Measurements from ENCODE around the gene WNK2.

The WNK2 gene

GRCh38 chr9:93244510-93245436, 60.8 kb downstream of the WNK2 start:
- H3K9me2 ChIP-seq (replicated peaks; ENCODE audit: control insufficient read depth, low read length) = no peaks in the 10 kb centered on the region
- H3K27ac ChIP-seq (ENCODE audit: low read depth, low read length) = no peak overlapping the region
- no peak overlapping the region for H3K4me3 ChIP-seq (ENCODE audit: low read length)
- H3K79me2 ChIP-seq (ENCODE audit: control insufficient read depth, low read length) = no peaks in the 10 kb centered on the region
- no peak overlapping the region for H3K4me2 ChIP-seq (ENCODE audit: low read length)
- H3K4me1 ChIP-seq (ENCODE audit: control insufficient read depth, low read length) = peaks cover under 1% of the 10 kb centered on the region
- no peaks in the 10 kb centered on the region for H3K9me3 ChIP-seq (ENCODE audit: control insufficient read depth, insufficient read depth, low read length)
- no peaks in the 10 kb centered on the region for H4K20me1 ChIP-seq (ENCODE audit: control insufficient read depth, insufficient read depth, low read depth, low read length)
- H3F3A ChIP-seq (ENCODE audit: control insufficient read depth, insufficient read depth) = no peaks in the 10 kb centered on the region
- H3K36me3 ChIP-seq (ENCODE audit: control insufficient read depth, low read length) = no peaks in the 10 kb centered on the region
- no peak for TF ChIP-seq EZH2phosphoT487 (IDR thresholded peaks at IDR 0.05; ENCODE audit: borderline replicate concordance, low read length)
- TF ChIP-seq, protein P1, sequence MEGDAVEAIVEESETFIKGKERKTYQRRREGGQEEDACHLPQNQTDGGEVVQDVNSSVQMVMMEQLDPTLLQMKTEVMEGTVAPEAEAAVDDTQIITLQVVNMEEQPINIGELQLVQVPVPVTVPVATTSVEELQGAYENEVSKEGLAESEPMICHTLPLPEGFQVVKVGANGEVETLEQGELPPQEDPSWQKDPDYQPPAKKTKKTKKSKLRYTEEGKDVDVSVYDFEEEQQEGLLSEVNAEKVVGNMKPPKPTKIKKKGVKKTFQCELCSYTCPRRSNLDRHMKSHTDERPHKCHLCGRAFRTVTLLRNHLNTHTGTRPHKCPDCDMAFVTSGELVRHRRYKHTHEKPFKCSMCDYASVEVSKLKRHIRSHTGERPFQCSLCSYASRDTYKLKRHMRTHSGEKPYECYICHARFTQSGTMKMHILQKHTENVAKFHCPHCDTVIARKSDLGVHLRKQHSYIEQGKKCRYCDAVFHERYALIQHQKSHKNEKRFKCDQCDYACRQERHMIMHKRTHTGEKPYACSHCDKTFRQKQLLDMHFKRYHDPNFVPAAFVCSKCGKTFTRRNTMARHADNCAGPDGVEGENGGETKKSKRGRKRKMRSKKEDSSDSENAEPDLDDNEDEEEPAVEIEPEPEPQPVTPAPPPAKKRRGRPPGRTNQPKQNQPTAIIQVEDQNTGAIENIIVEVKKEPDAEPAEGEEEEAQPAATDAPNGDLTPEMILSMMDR (IDR thresholded peaks at IDR 0.05; ENCODE audit: low read depth, low read length, poor library complexity, severe bottlenecking) = no peak
- H3K27me3 ChIP-seq (ENCODE audit: control insufficient read depth, low read length) = no peaks in the 10 kb centered on the region

GRCh38 chr9:93245437-93245970, 61.6 kb downstream of the WNK2 start:
- no peaks in the 10 kb centered on the region; the same call in 1 of the 2 replicates for H3K4me1 ChIP-seq (ENCODE audit: control insufficient read depth, low read length)
- no peaks in the 10 kb centered on the region for H3K9me2 ChIP-seq (replicated peaks; ENCODE audit: control insufficient read depth, low read length)
- H3K4me2 ChIP-seq (ENCODE audit: low read length) = no peak overlapping the region
- H3K4me3 ChIP-seq (ENCODE audit: low read length) = no peak overlapping the region
- TF ChIP-seq EZH2phosphoT487 (IDR thresholded peaks at IDR 0.05; ENCODE audit: borderline replicate concordance, low read length) = no peak
- TF ChIP-seq, protein P1 (IDR thresholded peaks at IDR 0.05; ENCODE audit: low read depth, low read length, poor library complexity, severe bottlenecking) = no peak
- no peaks in the 10 kb centered on the region for H4K20me1 ChIP-seq (ENCODE audit: control insufficient read depth, insufficient read depth, low read depth, low read length)
- H3F3A ChIP-seq (ENCODE audit: control insufficient read depth, insufficient read depth) = no peaks in the 10 kb centered on the region
- no peaks in the 10 kb centered on the region for H3K36me3 ChIP-seq (ENCODE audit: control insufficient read depth, low read length)
- no peaks in the 10 kb centered on the region for H3K9me3 ChIP-seq (ENCODE audit: control insufficient read depth, insufficient read depth, low read length)
- no peaks in the 10 kb centered on the region for H3K79me2 ChIP-seq (ENCODE audit: control insufficient read depth, low read length)
- no peak overlapping the region for H3K27ac ChIP-seq (ENCODE audit: low read depth, low read length)
- H3K27me3 ChIP-seq (ENCODE audit: control insufficient read depth, low read length) = no peaks in the 10 kb centered on the region

DNA sequence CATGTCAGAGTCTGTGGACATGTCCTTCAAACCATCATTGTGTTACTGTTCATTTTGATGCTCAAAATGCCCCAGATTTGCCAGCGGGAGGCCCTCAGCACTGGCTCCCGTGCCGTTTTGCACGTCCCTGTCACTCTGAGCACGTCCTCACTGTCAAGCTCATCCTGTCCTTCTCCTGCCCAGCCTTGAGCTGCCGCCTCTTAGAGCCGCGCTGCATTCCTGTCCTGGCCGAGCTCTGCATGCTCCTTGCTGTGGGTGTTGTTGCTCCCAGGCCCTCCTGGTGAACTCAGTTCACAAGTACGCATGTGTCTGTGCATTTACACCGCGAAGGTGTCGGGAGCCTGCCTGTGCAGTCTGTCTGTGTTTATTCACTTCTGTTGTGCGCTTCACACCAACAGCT, 62.2 kb downstream of the WNK2 start:
- TF ChIP-seq EZH2phosphoT487 (IDR thresholded peaks at IDR 0.05; ENCODE audit: borderline replicate concordance, low read length) = no peak
- TF ChIP-seq, protein P1 (IDR thresholded peaks at IDR 0.05; ENCODE audit: low read depth, low read length, poor library complexity, severe bottlenecking) = no peak
- no peaks in the 10 kb centered on the region for H3K79me2 ChIP-seq (ENCODE audit: control insufficient read depth, low read length)
- H3K4me2 ChIP-seq (ENCODE audit: low read length) = no peak overlapping the region
- H3K9me2 ChIP-seq (replicated peaks; ENCODE audit: control insufficient read depth, low read length) = no peaks in the 10 kb centered on the region
- H3K9me3 ChIP-seq (ENCODE audit: control insufficient read depth, insufficient read depth, low read length) = no peaks in the 10 kb centered on the region
- no peak overlapping the region for H3K27ac ChIP-seq (ENCODE audit: low read depth, low read length)
- no peak overlapping the region for H3K4me3 ChIP-seq (ENCODE audit: low read length)
- no peaks in the 10 kb centered on the region for H3K27me3 ChIP-seq (ENCODE audit: control insufficient read depth, low read length)
- H3K36me3 ChIP-seq (ENCODE audit: control insufficient read depth, low read length) = no peaks in the 10 kb centered on the region
- H3F3A ChIP-seq (ENCODE audit: control insufficient read depth, insufficient read depth) = no peaks in the 10 kb centered on the region
- no peaks in the 10 kb centered on the region; the same call in 1 of the 2 replicates for H3K4me1 ChIP-seq (ENCODE audit: control insufficient read depth, low read length)
- no peaks in the 10 kb centered on the region for H4K20me1 ChIP-seq (ENCODE audit: control insufficient read depth, insufficient read depth, low read depth, low read length)

Measured in DOHH2 (cell line).